ENCODE data around the gene RAET1E.

DNA sequence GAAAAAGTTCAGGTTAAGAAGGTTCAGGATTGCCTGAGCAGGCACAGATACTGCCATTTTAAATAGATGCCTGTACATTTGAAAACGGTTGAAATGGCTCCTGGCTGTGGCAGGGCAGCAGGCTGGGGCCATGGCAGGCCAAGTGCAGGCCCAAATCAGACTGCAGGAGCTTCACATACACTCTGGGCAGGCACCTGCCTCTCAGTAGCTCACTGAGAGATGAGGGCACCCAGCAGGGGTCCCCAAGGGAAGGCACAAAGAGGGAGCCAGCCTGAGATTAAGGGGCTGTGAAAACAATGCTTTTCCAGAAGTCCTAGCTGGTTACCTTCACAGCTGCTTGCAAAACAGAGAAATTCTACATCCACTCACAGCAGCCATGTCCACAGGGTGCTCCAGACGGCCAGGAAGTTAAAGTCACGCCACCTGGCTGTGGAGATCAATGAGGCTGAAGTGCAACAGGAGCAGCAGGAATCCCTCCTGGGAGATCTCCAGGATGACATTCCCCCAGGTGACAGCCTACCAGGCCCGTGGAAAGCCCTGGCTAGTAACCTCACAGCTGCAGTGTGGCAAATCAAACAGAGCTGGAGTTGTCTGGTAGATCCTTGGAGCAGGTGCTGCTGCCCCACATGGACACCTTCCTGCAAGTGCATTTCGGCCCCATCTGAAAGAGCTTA, 6.2 kb upstream of the RAET1E start:
- TF ChIP-seq, protein P1, sequence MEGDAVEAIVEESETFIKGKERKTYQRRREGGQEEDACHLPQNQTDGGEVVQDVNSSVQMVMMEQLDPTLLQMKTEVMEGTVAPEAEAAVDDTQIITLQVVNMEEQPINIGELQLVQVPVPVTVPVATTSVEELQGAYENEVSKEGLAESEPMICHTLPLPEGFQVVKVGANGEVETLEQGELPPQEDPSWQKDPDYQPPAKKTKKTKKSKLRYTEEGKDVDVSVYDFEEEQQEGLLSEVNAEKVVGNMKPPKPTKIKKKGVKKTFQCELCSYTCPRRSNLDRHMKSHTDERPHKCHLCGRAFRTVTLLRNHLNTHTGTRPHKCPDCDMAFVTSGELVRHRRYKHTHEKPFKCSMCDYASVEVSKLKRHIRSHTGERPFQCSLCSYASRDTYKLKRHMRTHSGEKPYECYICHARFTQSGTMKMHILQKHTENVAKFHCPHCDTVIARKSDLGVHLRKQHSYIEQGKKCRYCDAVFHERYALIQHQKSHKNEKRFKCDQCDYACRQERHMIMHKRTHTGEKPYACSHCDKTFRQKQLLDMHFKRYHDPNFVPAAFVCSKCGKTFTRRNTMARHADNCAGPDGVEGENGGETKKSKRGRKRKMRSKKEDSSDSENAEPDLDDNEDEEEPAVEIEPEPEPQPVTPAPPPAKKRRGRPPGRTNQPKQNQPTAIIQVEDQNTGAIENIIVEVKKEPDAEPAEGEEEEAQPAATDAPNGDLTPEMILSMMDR (IDR thresholded peaks at IDR 0.05 in 8 of 11, conservative IDR thresholded peaks at IDR 0.05 in 3 of 11): no peak
- TF ChIP-seq POLR2A (IDR thresholded peaks at IDR 0.05) (no peak), POLR2AphosphoS5 (IDR thresholded peaks at IDR 0.05) (no peak)
